Ishikawa (cell line): ENCODE data around the gene MESP2.

Source experiments
- CEBPB ChIP-seq: IDR thresholded peaks from 2 replicates; pipeline ENCODE4 v1.6.1; 2012
- CREB1 ChIP-seq: IDR thresholded peaks from 2 replicates; pipeline ENCODE4 v1.6.1; 2012; ENCODE audit warnings: low read depth
- EGR1 ChIP-seq: IDR thresholded peaks from 2 replicates; pipeline ENCODE4 v1.6.1; 2012
- EP300 ChIP-seq: IDR thresholded peaks from 2 replicates; pipeline ENCODE4 v1.6.1; 2012; ENCODE audit warnings: borderline replicate concordance
- FOXM1 ChIP-seq: IDR thresholded peaks from 2 replicates; pipeline ENCODE4 v1.6.1; 2012; ENCODE audit warnings: low read depth, borderline replicate concordance
- NFIC ChIP-seq: IDR thresholded peaks from 2 replicates; pipeline ENCODE4 v1.6.1; 2012
- RAD21 ChIP-seq: IDR thresholded peaks from 2 replicates; pipeline ENCODE4 v1.6.1; 2012; ENCODE audit warnings: low read depth
- REST ChIP-seq: IDR thresholded peaks from 2 replicates; pipeline ENCODE4 v1.6.1; 2012; ENCODE audit warnings: low read depth, mild to moderate bottlenecking
- TAF1 ChIP-seq: IDR thresholded peaks from 2 replicates; pipeline ENCODE4 v1.6.1; 2012; ENCODE audit warnings: low read depth, mild to moderate bottlenecking
- TCF12 ChIP-seq: IDR thresholded peaks from 2 replicates; pipeline ENCODE4 v1.6.1; 2012; ENCODE audit warnings: low read depth
- TEAD4 ChIP-seq: IDR thresholded peaks from 2 replicates; pipeline ENCODE4 v1.6.1; 2012
- YY1 ChIP-seq: IDR thresholded peaks from 2 replicates; pipeline ENCODE4 v1.6.1; 2012; ENCODE audit warnings: low read depth
- ZBTB7A ChIP-seq: IDR thresholded peaks from 2 replicates; pipeline ENCODE4 v1.6.1; 2012; ENCODE audit warnings: low read depth
- TF ChIP-seq, protein P1 (sequence below): IDR thresholded peaks from 2 replicates; pipeline ENCODE4 v1.6.1; 2012
- TF ChIP-seq, protein P2 (sequence below): IDR thresholded peaks from 2 replicates; pipeline ENCODE4 v1.6.1; 2012

MESP2 gene

GRCh38 chr15:89802231-89802928 is 26.2 kb downstream of the MESP2 start:
- no peak for TF ChIP-seq CREB1
- TF ChIP-seq, protein P1, sequence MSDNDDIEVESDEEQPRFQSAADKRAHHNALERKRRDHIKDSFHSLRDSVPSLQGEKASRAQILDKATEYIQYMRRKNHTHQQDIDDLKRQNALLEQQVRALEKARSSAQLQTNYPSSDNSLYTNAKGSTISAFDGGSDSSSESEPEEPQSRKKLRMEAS, result no peak
- TF ChIP-seq TEAD4, result no peak
- TF ChIP-seq EGR1, result no peak
- TF ChIP-seq CEBPB, result no peak
- TF ChIP-seq REST, result no peak
- TF ChIP-seq EP300, result no peak
- no peak for TF ChIP-seq NFIC

GRCh38 chr15:89802986-89803824 is 27.1 kb downstream of the MESP2 start:
- TF ChIP-seq EP300 (no peak), FOXM1 (no peak), RAD21 (no peak), ZBTB7A (no peak), EGR1 (no peak), NFIC (no peak), TCF12 (no peak), REST (no peak), YY1 (no peak), TAF1 (no peak), TEAD4 (no peak), CEBPB (no peak), CREB1 (no peak)
- TF ChIP-seq, protein P1, result no peak
- TF ChIP-seq, protein P2, sequence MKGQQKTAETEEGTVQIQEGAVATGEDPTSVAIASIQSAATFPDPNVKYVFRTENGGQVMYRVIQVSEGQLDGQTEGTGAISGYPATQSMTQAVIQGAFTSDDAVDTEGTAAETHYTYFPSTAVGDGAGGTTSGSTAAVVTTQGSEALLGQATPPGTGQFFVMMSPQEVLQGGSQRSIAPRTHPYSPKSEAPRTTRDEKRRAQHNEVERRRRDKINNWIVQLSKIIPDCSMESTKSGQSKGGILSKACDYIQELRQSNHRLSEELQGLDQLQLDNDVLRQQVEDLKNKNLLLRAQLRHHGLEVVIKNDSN, result no peak

GRCh38 chr15:89803941-89804800 is 28.0 kb downstream of the MESP2 start:
- TF ChIP-seq CEBPB (no peak), RAD21 (no peak), EGR1 (no peak), TEAD4 (no peak), YY1 (no peak), EP300 (no peak), CREB1 (no peak), TCF12 (no peak), ZBTB7A (no peak), NFIC (no peak), REST (no peak), FOXM1 (no peak), TAF1 (no peak)
- TF ChIP-seq, protein P2, result no peak
- TF ChIP-seq, protein P1, result no peak
